GM21786 (cell line): ENCODE measurements around the gene ABTB2.

Experiments used
- ATAC-seq: cut with Tn5 transposase; IDR thresholded peaks from one replicate; pipeline ENCODE4 v1.9.1; 2021; ENCODE audit not compliant: unreplicated experiment

The ABTB2 gene

DNA sequence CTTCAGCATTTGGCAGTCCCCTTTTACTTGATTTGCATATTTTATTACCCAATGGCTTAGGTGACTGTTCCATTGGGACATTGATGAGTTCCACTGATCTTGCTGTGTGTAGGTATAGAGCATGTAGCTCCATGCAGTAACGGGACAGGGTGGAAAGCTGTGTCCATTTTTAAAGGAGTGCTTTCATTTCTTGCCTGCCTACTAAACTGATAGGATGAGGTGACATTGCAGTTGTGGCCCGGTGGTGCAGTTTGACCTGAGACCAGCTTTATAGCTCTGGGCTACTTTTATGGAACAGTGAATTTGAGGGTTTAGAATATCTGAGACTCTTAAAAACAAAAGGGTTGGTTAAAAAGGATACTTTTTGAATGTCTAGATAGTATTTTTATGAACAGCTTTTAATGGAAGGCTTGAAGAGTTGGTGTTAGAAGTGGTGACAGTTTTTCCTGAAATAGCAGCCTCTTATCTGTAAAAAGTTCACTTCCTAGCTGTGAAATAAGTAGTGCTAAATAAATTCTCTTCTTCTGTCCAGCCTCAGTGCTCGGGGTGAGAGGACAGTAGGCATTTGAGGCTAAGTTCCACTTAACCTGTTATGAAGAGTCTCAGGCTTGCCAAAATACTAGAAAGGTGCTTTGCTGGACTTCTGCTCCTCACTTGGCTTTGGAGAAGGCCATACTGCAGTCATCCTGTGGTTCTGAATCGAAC lies 225.4 kb downstream of the ABTB2 start:
- no peak for ATAC-seq

DNA sequence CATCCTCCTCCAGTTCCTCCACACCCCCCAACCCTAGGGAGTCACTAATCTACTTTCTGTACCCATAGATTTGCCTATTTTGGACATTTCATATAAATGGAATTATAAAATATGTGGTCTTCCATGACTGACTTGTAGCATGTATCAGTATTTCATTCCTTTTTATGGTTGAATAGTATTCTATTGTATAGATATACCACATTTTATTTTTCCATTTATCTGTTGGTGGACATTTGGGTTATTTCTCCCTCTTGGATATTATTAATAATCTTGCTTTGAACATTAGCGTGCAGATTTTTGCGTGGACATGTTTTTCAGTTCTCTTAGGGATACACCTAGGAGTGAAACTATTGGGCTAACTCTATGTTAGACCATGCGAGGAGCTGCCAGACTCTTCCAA lies 229.0 kb downstream of the ABTB2 start:
- no peak for ATAC-seq

DNA sequence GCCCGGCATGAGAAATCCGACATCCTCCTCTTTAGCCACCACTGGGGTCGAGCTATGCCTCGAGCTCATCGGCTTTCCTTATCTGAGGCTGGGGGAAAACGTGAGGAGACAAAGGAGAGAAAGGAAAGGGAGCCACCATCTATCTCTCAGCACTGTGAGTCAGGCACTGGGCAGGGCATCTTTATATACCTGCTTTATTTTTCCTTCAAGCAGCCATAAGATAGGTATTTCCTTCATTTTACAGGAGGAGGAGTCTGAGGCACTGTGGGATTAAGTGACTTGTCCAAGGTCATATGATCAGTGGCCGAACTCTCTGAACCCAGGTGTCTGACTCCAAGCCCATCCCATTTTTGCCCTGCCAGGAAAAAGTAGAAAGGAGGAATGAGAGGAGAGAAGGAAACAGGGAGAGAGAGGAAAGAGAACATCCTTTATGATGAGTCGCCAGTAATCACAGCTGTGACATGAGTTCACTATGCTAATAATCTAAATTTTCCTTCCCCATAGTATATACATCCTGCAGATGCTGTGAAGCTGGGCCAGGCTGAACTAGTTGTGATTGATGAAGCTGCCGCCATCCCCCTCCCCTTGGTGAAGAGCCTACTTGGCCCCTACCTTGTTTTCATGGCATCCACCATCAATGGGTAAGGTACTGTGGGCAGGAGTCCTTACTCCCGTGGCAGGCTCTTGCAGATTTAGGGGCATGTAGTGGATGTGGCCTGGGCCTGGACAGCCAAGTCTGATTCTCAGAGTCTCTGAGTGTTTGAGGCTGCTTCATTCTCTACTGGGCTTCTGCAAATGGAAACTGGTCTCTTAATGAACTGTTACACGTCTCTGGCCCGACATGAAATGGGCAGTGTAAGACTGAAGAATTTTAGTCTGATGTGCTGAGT lies 230.6 kb downstream of the ABTB2 start:
- no peak for ATAC-seq

DNA sequence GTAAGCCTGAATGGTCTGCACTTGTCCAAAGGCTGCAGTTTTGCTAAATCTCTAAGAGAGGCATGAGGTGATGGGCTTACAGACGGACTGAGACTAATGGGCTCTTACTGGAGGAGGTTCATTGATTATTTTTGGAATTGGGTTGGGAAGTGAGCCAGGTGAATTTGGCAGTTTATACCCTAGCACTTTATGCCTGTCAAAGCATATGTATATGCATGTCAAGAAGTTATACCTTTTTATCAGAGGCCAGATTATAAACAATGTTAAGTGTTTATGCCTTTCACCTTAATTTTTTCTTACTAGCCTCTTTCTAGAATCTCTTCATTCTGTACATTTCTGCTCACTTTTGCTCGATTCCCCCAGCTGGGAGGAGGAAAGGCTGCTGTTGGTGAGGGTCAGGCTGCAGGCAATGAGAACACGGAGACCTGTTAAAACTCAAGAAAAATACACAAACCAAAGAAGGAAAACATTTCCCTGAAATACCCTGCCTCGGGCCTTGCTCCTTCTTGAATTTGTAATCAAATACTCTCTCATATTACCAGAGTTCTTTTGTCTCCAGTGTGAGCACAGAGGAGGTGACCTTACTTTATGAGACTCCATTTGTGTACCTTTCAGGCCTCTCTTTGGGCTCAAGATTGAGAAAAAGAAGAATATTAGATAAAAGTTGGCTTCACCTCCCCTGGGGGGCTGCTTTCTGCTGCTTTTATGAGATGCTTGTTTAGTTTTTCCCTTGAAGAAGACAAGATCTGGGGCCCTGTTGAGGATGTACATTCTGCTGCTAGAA lies 232.7 kb downstream of the ABTB2 start:
- ATAC-seq, result no peak

DNA sequence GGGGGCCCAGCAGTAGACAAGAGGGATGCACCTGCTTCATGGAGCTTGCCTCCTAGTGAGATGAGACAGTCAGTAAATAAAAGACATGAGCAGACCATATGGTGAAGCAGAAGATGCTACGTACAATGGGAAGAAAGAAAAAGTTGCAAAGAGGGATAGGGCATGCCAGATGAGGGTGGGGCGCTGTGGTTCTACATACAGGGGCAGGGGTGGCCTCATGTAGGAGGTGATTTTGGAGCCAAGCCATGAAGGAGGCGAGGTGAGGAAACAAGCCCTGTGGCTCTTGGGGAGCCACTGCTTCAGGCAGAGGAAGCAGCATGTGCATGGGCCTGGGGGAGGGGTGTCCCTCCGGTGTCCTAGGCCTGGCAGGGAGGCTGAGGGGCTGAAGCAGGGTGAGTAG lies 237.2 kb downstream of the ABTB2 start:
- ATAC-seq, result no peak

DNA sequence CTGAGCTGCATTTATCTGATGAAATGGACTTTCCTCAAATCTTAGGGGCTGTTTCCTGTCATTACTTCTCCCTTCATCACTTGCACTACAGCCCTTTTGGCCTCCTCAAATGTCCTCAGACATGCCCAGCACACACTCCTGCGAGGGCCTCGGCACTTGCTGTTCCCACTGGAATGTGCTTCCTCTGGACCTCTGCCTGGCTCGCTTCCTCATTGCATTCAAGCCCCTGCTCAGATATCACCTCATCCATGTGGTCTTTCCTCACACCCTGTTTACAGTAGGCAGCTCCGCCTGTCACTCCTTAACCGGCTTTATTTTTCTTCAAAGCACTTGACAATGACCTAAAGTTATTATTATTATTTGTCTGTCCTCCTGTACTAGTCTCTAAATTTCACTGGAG lies 243.3 kb downstream of the ABTB2 start:
- no peak for ATAC-seq

DNA sequence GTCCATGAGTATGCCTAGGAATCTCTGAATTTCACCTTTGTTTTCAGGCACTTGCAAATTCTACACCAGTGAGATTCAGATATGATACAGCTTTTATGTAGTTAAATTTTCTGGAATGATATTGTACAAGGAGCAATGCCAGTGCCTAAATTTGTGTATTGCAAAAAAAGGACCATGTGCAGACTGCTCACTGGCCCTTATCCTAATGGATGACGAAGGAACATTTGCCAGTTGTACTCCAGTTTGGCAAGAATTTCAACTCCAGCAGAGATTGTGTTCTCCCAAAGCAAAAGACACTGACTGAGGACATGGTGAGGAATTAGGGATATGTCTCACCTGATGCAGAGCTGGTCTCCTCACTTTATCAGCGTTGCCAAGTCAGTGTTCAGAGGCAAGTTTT lies 243.8 kb downstream of the ABTB2 start:
- ATAC-seq, result no peak

DNA sequence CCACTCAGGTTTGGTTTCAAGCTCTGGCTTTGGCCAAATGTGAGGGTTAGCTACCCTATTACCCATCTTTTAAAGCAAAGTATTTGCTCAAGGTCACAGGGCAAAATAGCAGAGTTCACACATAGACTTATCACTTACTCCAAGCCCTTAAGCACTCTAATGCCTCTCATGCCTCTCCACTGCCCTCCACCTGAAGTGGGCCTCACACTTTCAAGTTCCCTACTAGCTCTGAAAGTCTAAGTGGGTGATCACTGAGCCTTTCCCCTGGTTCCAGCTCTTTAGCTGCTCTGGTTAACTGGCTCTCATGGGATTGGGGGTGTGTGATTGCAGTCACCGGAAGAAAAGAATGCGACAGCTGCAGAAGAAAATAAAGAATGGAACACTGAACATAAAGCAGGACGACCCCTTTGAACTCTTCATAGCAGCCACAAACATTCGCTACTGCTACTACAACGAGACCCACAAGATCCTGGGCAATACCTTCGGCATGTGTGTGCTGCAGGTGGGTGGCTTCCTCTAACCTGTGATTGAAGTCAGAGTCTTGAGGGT lies 246.0 kb downstream of the ABTB2 start:
- ATAC-seq, result no peak

DNA sequence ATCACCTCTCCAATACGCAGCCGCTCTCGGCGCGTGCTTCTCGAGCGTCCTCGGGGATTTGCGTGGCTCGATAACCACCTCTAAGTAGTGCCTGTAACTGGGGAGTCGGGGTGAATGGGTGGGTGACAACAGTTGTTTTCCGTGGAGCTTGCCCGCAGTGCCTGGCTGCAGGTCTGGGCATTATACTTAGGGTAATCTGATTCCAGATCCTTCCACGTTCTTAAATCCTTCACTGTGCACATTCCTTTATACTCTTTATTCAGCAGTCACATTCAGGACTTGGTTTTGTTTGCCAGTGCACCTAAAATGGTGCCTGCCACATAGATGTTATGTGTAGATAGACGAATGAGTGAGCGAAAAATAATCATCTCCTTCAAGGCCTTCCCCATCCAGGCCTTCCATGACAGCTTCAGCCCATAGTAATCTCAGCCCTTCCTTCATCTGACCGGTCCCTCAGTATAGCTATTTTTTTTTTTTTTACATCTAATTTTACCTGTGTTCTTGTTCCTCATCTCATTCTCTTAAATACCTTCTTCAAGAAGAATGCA lies 251.8 kb downstream of the ABTB2 start:
- ATAC-seq, result no peak

DNA sequence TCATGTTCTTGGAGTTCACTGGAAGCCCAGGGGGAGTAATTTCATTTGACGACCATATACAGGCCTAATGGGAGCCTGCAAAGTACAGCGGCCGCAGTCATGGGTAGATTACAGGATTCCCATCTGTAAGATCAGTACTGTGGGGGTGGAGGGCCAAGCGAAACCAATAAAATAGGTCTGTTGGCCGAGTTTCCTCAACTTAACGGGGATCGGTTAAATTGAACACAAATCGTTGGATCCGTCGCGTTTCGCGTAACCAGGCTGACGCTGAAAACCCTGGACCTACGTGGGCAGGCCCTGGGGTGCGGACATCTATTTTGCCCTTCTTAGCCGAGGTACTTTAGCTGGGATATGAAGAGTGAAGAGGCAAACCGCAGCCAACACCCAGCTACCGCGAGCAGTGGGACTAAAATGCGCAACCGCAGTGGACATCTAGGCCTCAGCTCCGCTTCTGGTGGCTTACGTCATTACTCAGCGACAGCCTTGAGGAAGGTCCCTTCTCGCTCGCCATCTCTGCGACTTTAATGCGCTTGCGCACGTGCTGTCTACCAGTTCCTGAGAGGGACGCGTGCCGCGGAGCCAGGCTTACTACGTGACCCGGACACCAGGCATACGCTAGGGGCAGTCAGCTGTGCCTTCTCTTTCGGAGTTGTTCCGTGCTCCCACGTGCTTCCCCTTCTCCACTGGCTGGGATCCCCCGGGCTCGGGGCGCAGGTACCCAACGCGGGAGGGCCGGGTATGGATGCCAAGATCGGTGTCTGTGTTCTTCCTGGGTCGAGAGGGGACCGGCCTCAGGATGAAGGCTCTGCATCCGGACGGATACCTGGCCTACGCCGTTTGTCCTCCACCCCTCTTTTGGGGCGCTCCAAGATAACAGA lies 252.5 kb downstream of the ABTB2 start, which contains the start of gene NAT10:
NAT10 (plus strand) TSS at position 551 of the 878 bp plus-strand sequence. CDS start 2,597 bp downstream, outside the sequence.
- ATAC-seq, result peak; percentile 91

DNA sequence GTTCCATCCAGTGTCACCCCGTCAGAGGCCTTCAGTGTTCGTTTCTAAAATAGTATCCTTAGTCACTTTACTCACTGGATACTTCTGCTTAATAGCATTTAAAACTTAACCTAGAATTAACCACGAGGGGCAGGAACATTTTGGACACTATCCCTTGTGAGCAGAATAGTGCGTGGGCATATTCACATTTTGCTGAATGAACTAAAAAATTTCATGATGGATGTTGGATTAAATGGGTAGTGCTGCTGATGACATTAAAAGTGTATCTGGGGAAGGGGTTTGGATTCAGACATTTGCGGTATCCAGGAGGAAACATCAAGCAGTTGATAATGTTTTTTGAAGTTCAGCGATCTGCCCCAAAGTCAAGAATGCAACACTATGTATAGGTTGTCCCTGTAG lies 253.1 kb downstream of the ABTB2 start:
- no peak for ATAC-seq
